Activated CD8-positive, alpha-beta memory T cell treated with anti-CD3 and anti-CD28 coated beads, Interleukin-2, amount 10 ng/mL, durations not matched to agents 7 days and 5 days (primary cell): ENCODE data around the gene TMEM123. TPM values are rescaled to one million over a fixed set of nuclear protein-coding genes. Genes with fewer than 3 reads are reported as not detected.

ENCODE experiments used
- ATAC-seq: fragments of 150-1000 bp; cut with Tn5 transposase; one replicate; pipeline ENCODE4 v1.10.0; 2021; ENCODE audit warnings: moderate library complexity
- CTCF ChIA-PET: fragments of 350-600 bp; sonication (Branson Sonifier 250); formaldehyde crosslinking; loops from one replicate; lab custom pipeline; 2021; ENCODE audit warnings: antibody characterized with exemption; lab: Charles Lee
- DNase-seq: peaks from one replicate; pipeline ENCODE4 v3.0.0-alpha.2; 2020
- H3K27ac Mint-ChIP-seq: one replicate; pipeline ENCODE4 v1.8.0; 2021; ENCODE audit warnings: mild to moderate bottlenecking, mixed read lengths
- H3K27me3 Mint-ChIP-seq: one replicate; pipeline ENCODE4 v1.8.0; 2021; ENCODE audit warnings: mixed read lengths
- H3K36me3 Mint-ChIP-seq: one replicate; pipeline ENCODE4 v1.8.0; 2021; ENCODE audit warnings: mild to moderate bottlenecking, mixed read lengths
- H3K4me1 Mint-ChIP-seq: one replicate; pipeline ENCODE4 v1.8.0; 2021; ENCODE audit warnings: mixed read lengths
- H3K4me3 Mint-ChIP-seq: one replicate; pipeline ENCODE4 v1.8.0; 2021; ENCODE audit warnings: mild to moderate bottlenecking, moderate library complexity, mixed read lengths
- H3K9me3 Mint-ChIP-seq: one replicate; pipeline ENCODE4 v1.8.0; 2022; ENCODE audit warnings: low read depth, mixed read lengths
- total RNA-seq, 2 experiments: library from RNA; stranded (reverse); gene quantifications; one replicate each; pipeline ENCODE4 v1.2.3, GENCODE V29; 2021

Gene TMEM123
- total RNA-seq, 2 experiments from 2014 or later = 194 to 242 TPM

- peak overlapping the region; percentile 88 for H3K4me3 Mint-ChIP-seq
- no peak for ATAC-seq
- no peaks in the 10 kb centered on the region for H3K9me3 Mint-ChIP-seq
- peaks cover 17% of the 10 kb centered on the region for H3K36me3 Mint-ChIP-seq
- peaks cover 32% of the 10 kb centered on the region for H3K4me1 Mint-ChIP-seq
- no peak for DNase-seq
- peak overlapping the region; percentile 97 for H3K27ac Mint-ChIP-seq
- CTCF ChIA-PET = interaction anchor here (0.7 to 6.3 kb wide), 5 partner anchors 14 to 320 kb away, joined by 3 to 110 read pairs (median 7); no protein-coding TSS in a partner anchor
- no peaks in the 10 kb centered on the region for H3K27me3 Mint-ChIP-seq
These were observed 106.2 kb downstream of the TMEM123 start for GRCh38 chr11:102346456-102346747.

Other genes starting within 250 kb of the TMEM123 start
- gene BIRC3, start 135.3 kb downstream of the TMEM123 start, total RNA-seq = 100 to 1,000 TPM in 1 of 2 experiments, 10 to 100 TPM in 1; 46.4 to 231 TPM
- gene BIRC2, start 105.6 kb downstream of the TMEM123 start, total RNA-seq = 10 to 100 TPM; 30.7 to 30.9 TPM
- gene MMP7, start 78.0 kb upstream of the TMEM123 start, total RNA-seq = not detected
- not detected for gene MMP20, start 172.6 kb upstream of the TMEM123 start, total RNA-seq